DND-41 (cell line): ENCODE measurements around the gene POT1.

ENCODE experiments used
- ATAC-seq: fragments of 200-7000 bp; cut with Tn5 transposase; 3 replicates; pipeline ENCODE4 v1.9.1; 2021; ENCODE audit warnings: low read depth; ENCODE audit not compliant: insufficient read depth
- DNase-seq: peaks from one replicate; pipeline ENCODE4 v3.0.0-alpha.2; 2020
- H2AFZ ChIP-seq: 2 replicates; pipeline ENCODE4 v1.6.0; 2012; ENCODE audit warnings: low read depth, low read length
- H3K27ac ChIP-seq: 2 replicates; pipeline ENCODE4 v1.5.1; 2012; ENCODE audit warnings: low read length, inconsistent platforms
- H3K27me3 ChIP-seq: fragments of 200-600 bp; sonication (generic); 2 replicates; pipeline ENCODE4 v1.6.0; 2012; ENCODE audit warnings: low read length, mild to moderate bottlenecking, inconsistent platforms; ENCODE audit not compliant: insufficient read depth, poor library complexity
- H3K36me3 ChIP-seq: 2 replicates; pipeline ENCODE4 v1.5.1; 2012; ENCODE audit warnings: low read length, inconsistent platforms; ENCODE audit not compliant: insufficient read depth
- H3K4me1 ChIP-seq: 2 replicates; pipeline ENCODE4 v1.5.1; 2012; ENCODE audit warnings: mild to moderate bottlenecking, low read length; ENCODE audit not compliant: insufficient read depth
- H3K4me2 ChIP-seq: 2 replicates; pipeline ENCODE4 v1.6.0; 2012; ENCODE audit warnings: mild to moderate bottlenecking, moderate library complexity, low read length, inconsistent platforms; ENCODE audit not compliant: insufficient read depth
- H3K4me3 ChIP-seq, 2 experiments: fragments of 200-600 bp in 1 of 2; shearing (Covaris generic) in 1 of 2; 2 replicates each; pipeline ENCODE4 v1.5.1; 2012 to 2016; ENCODE audit warnings: inconsistent platforms in 2 of 2, low read length in 2 of 2, mild to moderate bottlenecking in 2 of 2, low read depth in 1 of 2, moderate library complexity in 1 of 2
- H3K79me2 ChIP-seq: 2 replicates; pipeline ENCODE4 v1.6.0; 2012; ENCODE audit warnings: low read length, inconsistent platforms; ENCODE audit not compliant: insufficient read depth
- H3K9ac ChIP-seq: 2 replicates; pipeline ENCODE4 v1.6.0; 2012; ENCODE audit warnings: low read depth, mild to moderate bottlenecking, inconsistent platforms, low read length, moderate library complexity
- H3K9me3 ChIP-seq: 2 replicates; pipeline ENCODE4 v1.5.1; 2012; ENCODE audit warnings: low read length, moderate library complexity, mild to moderate bottlenecking, inconsistent platforms; ENCODE audit not compliant: insufficient read depth, severe bottlenecking
- H4K20me1 ChIP-seq: 2 replicates; pipeline ENCODE4 v1.6.0; 2012; ENCODE audit warnings: low read length; ENCODE audit not compliant: insufficient read depth
- CTCF ChIP-seq: IDR thresholded peaks from 2 replicates; pipeline ENCODE4 v1.5.1; 2012; ENCODE audit warnings: borderline replicate concordance, low read length, moderate library complexity, mild to moderate bottlenecking; ENCODE audit not compliant: poor library complexity, severe bottlenecking; ENCODE audit errors: extremely low read depth
- EZH2 ChIP-seq: IDR thresholded peaks from 3 replicates; pipeline ENCODE4 v1.6.1; 2012; ENCODE audit warnings: borderline replicate concordance, low read depth, mild to moderate bottlenecking, moderate library complexity, low read length, inconsistent platforms; ENCODE audit not compliant: severe bottlenecking

The POT1 gene

GRCh38 chr7:124780608-124781007, 149.0 kb downstream of the POT1 start:
- no peak for DNase-seq
- Histone ChIP-seq H3K9me3 (no peaks in the 10 kb centered on the region), H3K4me2 (no peak overlapping the region), H3K4me3 (no peak overlapping the region), H3K27me3 (no peaks in the 10 kb centered on the region), H3K4me1 (no peaks in the 10 kb centered on the region), H2AFZ (no peak overlapping the region), H3K27ac (no peak overlapping the region), H3K36me3 (no peaks in the 10 kb centered on the region), H3K79me2 (no peaks in the 10 kb centered on the region), H4K20me1 (no peaks in the 10 kb centered on the region), H3K9ac (no peak overlapping the region)
- ATAC-seq: no peak
- no peak for TF ChIP-seq CTCF
- no peak for TF ChIP-seq EZH2

- ATAC-seq (no peak), DNase-seq (no peak)
- no peaks in the 10 kb centered on the region for H3K36me3 ChIP-seq
- H4K20me1 ChIP-seq: no peaks in the 10 kb centered on the region
- H3K9ac ChIP-seq: no peak overlapping the region
- no peaks in the 10 kb centered on the region for H3K79me2 ChIP-seq
- H3K27ac ChIP-seq: no peak overlapping the region
- TF ChIP-seq EZH2: no peak
- TF ChIP-seq CTCF: no peak
- H2AFZ ChIP-seq: no peak overlapping the region
- no peak overlapping the region for H3K4me2 ChIP-seq
- no peaks in the 10 kb centered on the region for H3K9me3 ChIP-seq
- no peak overlapping the region for H3K4me3 ChIP-seq
- H3K4me1 ChIP-seq: no peaks in the 10 kb centered on the region
- no peaks in the 10 kb centered on the region for H3K27me3 ChIP-seq
These were observed 149.6 kb downstream of the POT1 start for GRCh38 chr7:124780056-124780455.

GRCh38 chr7:124779620-124780019, 150.0 kb downstream of the POT1 start:
- no peak overlapping the region for H3K4me3 ChIP-seq
- H3K36me3 ChIP-seq: no peaks in the 10 kb centered on the region
- H3K9ac ChIP-seq: no peak overlapping the region
- H4K20me1 ChIP-seq: no peaks in the 10 kb centered on the region
- DNase-seq (no peak), ATAC-seq (no peak)
- no peak overlapping the region for H3K4me2 ChIP-seq
- H3K4me1 ChIP-seq: no peaks in the 10 kb centered on the region
- no peaks in the 10 kb centered on the region for H3K9me3 ChIP-seq
- TF ChIP-seq EZH2 (no peak), CTCF (no peak)
- H3K79me2 ChIP-seq: no peaks in the 10 kb centered on the region
- no peak overlapping the region for H3K27ac ChIP-seq
- H2AFZ ChIP-seq: no peak overlapping the region
- no peaks in the 10 kb centered on the region for H3K27me3 ChIP-seq

GRCh38 chr7:124779194-124779593, 150.4 kb downstream of the POT1 start:
- Histone ChIP-seq H3K27me3 (no peaks in the 10 kb centered on the region), H3K9ac (no peak overlapping the region), H3K4me1 (no peaks in the 10 kb centered on the region), H3K27ac (no peak overlapping the region), H2AFZ (no peak overlapping the region), H3K36me3 (no peaks in the 10 kb centered on the region), H3K4me2 (no peak overlapping the region), H3K9me3 (no peaks in the 10 kb centered on the region), H4K20me1 (no peaks in the 10 kb centered on the region), H3K79me2 (no peaks in the 10 kb centered on the region), H3K4me3 (no peak overlapping the region)
- no peak for TF ChIP-seq EZH2
- no peak for TF ChIP-seq CTCF
- DNase-seq: no peak
- ATAC-seq: no peak
